GM12878 (cell line): Measurements from ENCODE around the gene SHC3. TPM values are rescaled to one million over a fixed set of nuclear protein-coding genes. Genes with fewer than 3 reads are reported as not detected.

Experiments
- ATAC-seq: fragments of 200-7000 bp; cut with Tn5 transposase; 3 replicates; pipeline ENCODE4 v1.9.1; 2020; ENCODE audit warnings: mild to moderate bottlenecking, moderate library complexity
- BruUV-seq: library from RNA; stranded (reverse); fragments of 400-500 nt; replicated peaks from 2 replicates; lab custom pipeline; 2021; lab: Mats Ljungman, UMichigan
- CTCF ChIA-PET: fragments of 300-600 bp; sonication (Branson Sonifier 250); formaldehyde crosslinking; extraction: SDS; loops from one replicate; lab custom pipeline; 2021; ENCODE audit warnings: inconsistent platforms; lab: Yijun Ruan, JAX
- POLR2A ChIA-PET: fragments of 350-600 bp; formaldehyde crosslinking; extraction: SDS; loops from one replicate; lab custom pipeline; 2021; ENCODE audit warnings: inconsistent platforms; lab: Charles Lee
- RAD21 ChIA-PET: fragments of 300-600 bp; sonication (Branson Sonifier 250); formaldehyde crosslinking; loops from one replicate; lab custom pipeline; 2023; ENCODE audit warnings: antibody characterized with exemption; ENCODE audit not compliant: unreplicated experiment; lab: Charles Lee
- SMC1A ChIA-PET: fragments of 300-600 bp; sonication (Branson Sonifier 250); formaldehyde crosslinking; loops from one replicate; lab custom pipeline; 2023; ENCODE audit not compliant: unreplicated experiment, uncharacterized antibody; lab: Charles Lee
- DNase-seq: peaks from one replicate; pipeline ENCODE4 v3.0.0-alpha.2; 2011; ENCODE audit warnings: low read depth, low spot score
- FAIRE-seq: peaks from 3 replicates; lab custom pipeline; 2011; peaks lifted over from hg19 to GRCh38; lab: Jason Lieb, UNC
- H2AFZ ChIP-seq: 2 replicates; pipeline ENCODE4 v1.6.0; 2011; ENCODE audit warnings: low read depth, low read length, control low read depth; ENCODE audit not compliant: control insufficient read depth
- H3K27ac ChIP-seq: 2 replicates; pipeline ENCODE4 v1.5.1; 2011; ENCODE audit warnings: control low read depth; ENCODE audit not compliant: control insufficient read depth, insufficient read depth
- H3K27me3 ChIP-seq, 2 experiments: replicated peaks in 1 of 2; 2 replicates each; pipeline versions ENCODE4 v1.6.0 to v1.6.1; 2011; ENCODE audit warnings: low read length in 1 of 2; ENCODE audit not compliant: control insufficient read depth in 2 of 2, insufficient read depth in 2 of 2
- H3K36me3 ChIP-seq, 2 experiments: 2 replicates each; pipeline ENCODE4 v1.5.1; 2011; ENCODE audit warnings: low read length in 1 of 2; ENCODE audit not compliant: control insufficient read depth in 2 of 2, insufficient read depth in 2 of 2
- H3K4me1 ChIP-seq: 2 replicates; pipeline ENCODE4 v1.6.1; 2011; ENCODE audit warnings: mild to moderate bottlenecking, low read length, moderate library complexity, mixed read lengths; ENCODE audit not compliant: control insufficient read depth, insufficient read depth
- H3K4me2 ChIP-seq: 2 replicates; pipeline ENCODE4 v1.6.0; 2011; ENCODE audit warnings: control low read depth; ENCODE audit not compliant: control insufficient read depth, insufficient read depth
- H3K4me3 ChIP-seq: fragments of 200-600 bp; sonication (generic); 2 replicates; pipeline ENCODE4 v1.5.1; 2016
- H3K79me2 ChIP-seq: 2 replicates; pipeline ENCODE4 v1.6.0; 2011; ENCODE audit warnings: low read length; ENCODE audit not compliant: control insufficient read depth, insufficient read depth
- H3K9ac ChIP-seq: 2 replicates; pipeline ENCODE4 v1.8.0; 2011; ENCODE audit warnings: low read length, control low read depth, mixed read lengths; ENCODE audit not compliant: control insufficient read depth, insufficient read depth
- H3K9me3 ChIP-seq: replicated peaks from 3 replicates; pipeline ENCODE4 v1.5.1; 2011; ENCODE audit warnings: mild to moderate bottlenecking, low read length; ENCODE audit not compliant: control insufficient read depth, insufficient read depth
- H4K20me1 ChIP-seq: 2 replicates; pipeline ENCODE4 v1.6.0; 2011; ENCODE audit not compliant: control insufficient read depth, insufficient read depth
- BCL3 ChIP-seq: IDR thresholded peaks from 2 replicates; pipeline ENCODE4 v1.6.1; 2011; ENCODE audit warnings: borderline replicate concordance, low read depth, mild to moderate bottlenecking, moderate library complexity, low read length; ENCODE audit not compliant: insufficient read depth, poor library complexity, severe bottlenecking
- EGR1 ChIP-seq, 2 experiments: IDR thresholded peaks; 1 replicate in 1 of 2; 2 replicates in 1 of 2; pipeline ENCODE4 v1.6.1; 2011 to 2012; ENCODE audit warnings: low read depth in 2 of 2, low read length in 2 of 2, borderline replicate concordance in 1 of 2, mild to moderate bottlenecking in 1 of 2, moderate library complexity in 1 of 2
- HCFC1 ChIP-seq: fragments of 150-350 bp; IDR thresholded peaks from 2 replicates; pipeline ENCODE4 v1.6.1; 2014; ENCODE audit warnings: low read length
- HDGF ChIP-seq: fragments of 450-650 bp; IDR thresholded peaks from 2 replicates; pipeline ENCODE4 v1.6.1; 2016; ENCODE audit warnings: antibody characterized with exemption
- HSF1 ChIP-seq: fragments of 150-350 bp; IDR thresholded peaks from 2 replicates; pipeline ENCODE4 v1.6.1; 2014; ENCODE audit warnings: mild to moderate bottlenecking, low read depth, low read length
- KDM1A ChIP-seq: fragments of 200-600 bp; sonication (generic); IDR thresholded peaks from 2 replicates; pipeline ENCODE4 v1.6.1; 2016; ENCODE audit warnings: borderline replicate concordance
- LARP7 ChIP-seq: fragments of 450-650 bp; IDR thresholded peaks from 2 replicates; pipeline ENCODE4 v1.6.1; 2017; ENCODE audit warnings: mild to moderate bottlenecking
- MEF2A ChIP-seq: IDR thresholded peaks from 2 replicates; pipeline ENCODE4 v1.6.1; 2011; ENCODE audit warnings: low read depth, mild to moderate bottlenecking, low read length, moderate library complexity; ENCODE audit not compliant: insufficient read depth
- MEF2B ChIP-seq: fragments of 450-650 bp; IDR thresholded peaks from 2 replicates; pipeline ENCODE4 v1.6.1; 2018; ENCODE audit warnings: mild to moderate bottlenecking, moderate library complexity; ENCODE audit not compliant: partially characterized antibody, poor library complexity, severe bottlenecking
- NFIC ChIP-seq: IDR thresholded peaks from 2 replicates; pipeline ENCODE4 v1.6.1; 2012; ENCODE audit warnings: low read depth, mild to moderate bottlenecking, inconsistent platforms, low read length, moderate library complexity
- PAX8 ChIP-seq: fragments of 450-650 bp; IDR thresholded peaks from 2 replicates; pipeline ENCODE4 v1.6.1; 2017; ENCODE audit warnings: mild to moderate bottlenecking, moderate library complexity
- POLR2AphosphoS2 ChIP-seq: IDR thresholded peaks from 2 replicates; pipeline ENCODE4 v1.6.1; 2011; ENCODE audit warnings: low read depth, mild to moderate bottlenecking, low read length, improper control_type of control experiment, moderate library complexity
- RAD21 ChIP-seq: IDR thresholded peaks from 2 replicates; pipeline ENCODE4 v1.6.1; 2011; ENCODE audit warnings: mild to moderate bottlenecking, low read depth, low read length, moderate library complexity; ENCODE audit not compliant: insufficient read depth
- SMARCA5 ChIP-seq: fragments of 450-650 bp; IDR thresholded peaks from 2 replicates; pipeline ENCODE4 v1.6.1; 2017; ENCODE audit warnings: mild to moderate bottlenecking
- TCF3 ChIP-seq: IDR thresholded peaks from 2 replicates; pipeline ENCODE4 v1.6.1; 2012; ENCODE audit warnings: low read depth, mild to moderate bottlenecking, low read length, borderline replicate concordance; ENCODE audit not compliant: insufficient read depth
- ZBTB11 ChIP-seq: fragments of 450-650 bp; formaldehyde crosslinking; IDR thresholded peaks from 2 replicates; pipeline ENCODE4 v1.5.0; 2022; ENCODE audit warnings: mild to moderate bottlenecking, missing genetic modification characterization
- WGBS: methylation state at CpG from one replicate; pipeline ENCODE4 v1.1.6; 2016; ENCODE audit warnings: low lambda C conversion rate; ENCODE audit not compliant: insufficient replicate concordance, insufficient coverage; ENCODE audit errors: missing lambda C conversion rate; 5-methylcytosine and 5-hydroxymethylcytosine counted together
- in situ Hi-C: fragments of 300-500 bp; cut with MboI; formaldehyde crosslinking; loops from 9 replicates; pipeline ENCODE4 v1.14.3; 2018; ENCODE audit warnings: mixed read lengths
- intact Hi-C: fragments of 100-400 bp; cut with micrococcal nuclease; formaldehyde crosslinking; loops from one replicate; pipeline ENCODE4 v1.14.2; 2022; ENCODE audit not compliant: unreplicated experiment
- polyA plus RNA-seq, 11 experiments: library from polyadenylated mRNA; depleted of rRNA in 4 of 11; unstranded in 6 of 11; stranded (reverse) in 5 of 11; fragments of >200 nt; fragmentation: Nextera tagmentation in 4 of 11; fragmentation: Illumina TruSeq in 1 of 11; extraction: Ambion mirVana in 4 of 11; extraction: Trizol in 1 of 11; gene quantifications; 1 replicate in 1 of 11; 2 replicates in 10 of 11; pipeline versions ENCODE4 v1.2.1 to v1.2.3, GENCODE V29; 2011 to 2016; ENCODE audit warnings: inconsistent platforms in 2 of 11, missing spikeins in 2 of 11, low read depth in 1 of 11
- total RNA-seq, 4 experiments: library from RNA; depleted of rRNA in 3 of 4; stranded (reverse); fragments of >200 nt in 3 of 4; fragmentation: Illumina TruSeq in 1 of 4; extraction: Trizol in 1 of 4; gene quantifications; 2 replicates each; pipeline versions ENCODE4 v1.2.1 to v1.2.3, GENCODE V29; 2013 to 2021

SHC3 gene
- total and polyA plus RNA-seq, 10 of the 15 experiments (the other 5 are each of a cell fraction or from before 2014, with no cell fraction given) = 0.01 to 0.06 TPM; not detected in 8

DNA sequence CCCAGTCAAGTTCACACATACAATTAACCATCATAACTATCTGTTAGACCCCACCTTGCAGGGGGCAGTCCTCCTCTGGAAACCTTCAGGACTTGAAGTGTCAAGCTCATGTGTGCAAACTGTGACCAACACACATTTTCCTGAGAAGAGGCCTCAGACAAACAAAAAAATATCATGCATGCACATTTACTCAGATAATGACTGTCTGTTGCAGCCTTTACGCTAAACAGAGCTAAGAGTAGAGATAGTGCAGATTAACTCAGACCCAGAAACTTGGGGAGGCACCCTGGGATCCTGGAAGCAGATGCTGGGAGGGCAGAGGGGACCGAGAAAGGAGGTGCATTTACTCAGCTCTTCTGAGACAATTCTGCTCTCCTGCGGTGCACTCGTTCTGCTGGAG, 191.0 kb downstream of the SHC3 start (continued):
- TF ChIP-seq EGR1 (IDR thresholded peaks at IDR 0.05; ENCODE audit: borderline replicate concordance in 1 of 2, low read depth in 2 of 2, low read length in 2 of 2) (no peak), KDM1A (no peak)

DNA sequence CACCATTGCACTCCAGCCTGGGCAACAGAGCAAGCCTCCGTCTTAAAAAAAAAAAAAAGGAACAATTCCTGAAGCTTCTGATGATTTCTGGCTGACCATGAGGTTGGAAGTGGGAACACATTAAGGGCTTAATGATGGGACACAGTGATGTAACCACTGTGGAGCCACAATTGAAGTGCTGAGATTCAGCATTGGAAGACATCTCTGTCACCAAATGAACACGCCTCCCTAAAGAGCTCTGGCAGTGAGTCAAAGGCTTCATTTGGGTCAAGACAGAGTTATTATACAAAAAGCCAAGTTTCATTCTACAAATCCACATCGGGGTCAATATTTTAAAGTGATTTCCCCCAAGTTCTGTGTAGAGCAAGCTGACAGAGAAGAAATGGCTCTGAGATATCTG, 191.8 kb downstream of the SHC3 start:
- no peak for FAIRE-seq
- POLR2A ChIA-PET = no interaction called here
- CTCF ChIA-PET = no interaction called here
- TF ChIP-seq MEF2A (no peak), SMARCA5 (no peak), HCFC1 (no peak), HDGF (no peak), MEF2B (no peak), ZBTB11 (no peak), POLR2AphosphoS2 (no peak), HSF1 (no peak), PAX8 (no peak), LARP7 (no peak), NFIC (no peak), TCF3 (no peak), BCL3 (no peak), RAD21 (no peak)

More for the DNA sequence above, 191.8 kb downstream of the SHC3 start:
- Histone ChIP-seq H4K20me1 (no peaks in the 10 kb centered on the region), H3K4me3 (no peak overlapping the region), H3K9me3 (no peaks in the 10 kb centered on the region), H3K79me2 (no peaks in the 10 kb centered on the region), H3K4me1 (no peaks in the 10 kb centered on the region; the same call in 1 of the 2 replicates), H3K9ac (no peak overlapping the region), H3K27ac (no peak overlapping the region), H3K36me3 (no peaks in the 10 kb centered on the region), H3K4me2 (no peak overlapping the region), H3K27me3 (peaks cover 0 to 1% of the 10 kb centered on the region in 2 experiments; a peak in 2 of 4 replicates), H2AFZ (no peak overlapping the region)
- ChIA-PET RAD21 (no interaction called here), SMC1A (interaction anchor here (0.6 kb wide), 1 partner anchor 22 kb away, joined by 3 read pairs; no protein-coding TSS in a partner anchor)
- WGBS = 7% methylated on average over 3 of the region's 3 CpGs
- BruUV-seq = no TSS peak
- ATAC-seq (no peak), DNase-seq (no peak)
- intact Hi-C loops (no loop called here), in situ Hi-C loops (no loop called here)
